Measurements from ENCODE around the gene PER2. TPM values are rescaled to one million over a fixed set of nuclear protein-coding genes. Genes with fewer than 3 reads are reported as not detected.

The PER2 gene
- total and polyA plus RNA-seq, 2 of the 13 experiments (the other 11 are each of a cell fraction or from before 2014, with no cell fraction given): 5.1 to 9.4 TPM

DNA sequence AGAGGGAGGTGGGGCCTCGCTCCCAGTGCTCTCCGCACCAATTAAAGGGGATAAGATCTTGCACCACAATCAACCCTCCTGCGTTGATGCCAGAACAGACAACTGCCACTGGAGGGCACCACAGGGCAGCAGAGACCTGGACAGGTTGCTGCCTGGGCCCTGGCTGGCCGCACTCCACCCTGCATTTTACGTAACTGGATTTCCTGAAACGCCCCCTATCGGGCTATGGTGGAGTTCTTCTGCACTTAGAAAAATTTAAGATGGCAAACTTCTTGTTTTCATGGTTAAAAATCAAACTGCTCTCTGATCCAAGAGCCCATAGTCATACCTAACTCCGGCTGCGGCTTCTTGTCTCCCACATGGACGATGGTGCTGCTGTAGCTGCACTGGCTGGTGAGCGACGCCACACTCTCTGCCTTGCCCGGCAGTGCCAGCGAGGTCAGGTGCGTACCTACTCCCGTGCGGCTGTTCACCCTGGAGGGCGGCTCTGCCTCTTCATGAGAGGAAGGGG, 31.8 kb downstream of the PER2 start (continued):
- TF ChIP-seq, protein P1, sequence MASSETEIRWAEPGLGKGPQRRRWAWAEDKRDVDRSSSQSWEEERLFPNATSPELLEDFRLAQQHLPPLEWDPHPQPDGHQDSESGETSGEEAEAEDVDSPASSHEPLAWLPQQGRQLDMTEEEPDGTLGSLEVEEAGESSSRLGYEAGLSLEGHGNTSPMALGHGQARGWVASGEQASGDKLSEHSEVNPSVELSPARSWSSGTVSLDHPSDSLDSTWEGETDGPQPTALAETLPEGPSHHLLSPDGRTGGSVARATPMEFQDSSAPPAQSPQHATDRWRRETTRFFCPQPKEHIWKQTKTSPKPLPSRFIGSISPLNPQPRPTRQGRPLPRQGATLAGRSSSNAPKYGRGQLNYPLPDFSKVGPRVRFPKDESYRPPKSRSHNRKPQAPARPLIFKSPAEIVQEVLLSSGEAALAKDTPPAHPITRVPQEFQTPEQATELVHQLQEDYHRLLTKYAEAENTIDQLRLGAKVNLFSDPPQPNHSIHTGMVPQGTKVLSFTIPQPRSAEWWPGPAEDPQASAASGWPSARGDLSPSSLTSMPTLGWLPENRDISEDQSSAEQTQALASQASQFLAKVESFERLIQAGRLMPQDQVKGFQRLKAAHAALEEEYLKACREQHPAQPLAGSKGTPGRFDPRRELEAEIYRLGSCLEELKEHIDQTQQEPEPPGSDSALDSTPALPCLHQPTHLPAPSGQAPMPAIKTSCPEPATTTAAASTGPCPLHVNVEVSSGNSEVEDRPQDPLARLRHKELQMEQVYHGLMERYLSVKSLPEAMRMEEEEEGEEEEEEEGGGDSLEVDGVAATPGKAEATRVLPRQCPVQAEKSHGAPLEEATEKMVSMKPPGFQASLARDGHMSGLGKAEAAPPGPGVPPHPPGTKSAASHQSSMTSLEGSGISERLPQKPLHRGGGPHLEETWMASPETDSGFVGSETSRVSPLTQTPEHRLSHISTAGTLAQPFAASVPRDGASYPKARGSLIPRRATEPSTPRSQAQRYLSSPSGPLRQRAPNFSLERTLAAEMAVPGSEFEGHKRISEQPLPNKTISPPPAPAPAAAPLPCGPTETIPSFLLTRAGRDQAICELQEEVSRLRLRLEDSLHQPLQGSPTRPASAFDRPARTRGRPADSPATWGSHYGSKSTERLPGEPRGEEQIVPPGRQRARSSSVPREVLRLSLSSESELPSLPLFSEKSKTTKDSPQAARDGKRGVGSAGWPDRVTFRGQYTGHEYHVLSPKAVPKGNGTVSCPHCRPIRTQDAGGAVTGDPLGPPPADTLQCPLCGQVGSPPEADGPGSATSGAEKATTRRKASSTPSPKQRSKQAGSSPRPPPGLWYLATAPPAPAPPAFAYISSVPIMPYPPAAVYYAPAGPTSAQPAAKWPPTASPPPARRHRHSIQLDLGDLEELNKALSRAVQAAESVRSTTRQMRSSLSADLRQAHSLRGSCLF (CRISPR knock-in tag; IDR thresholded peaks at IDR 0.05; ENCODE audit: borderline replicate concordance): no peak
- TF ChIP-seq ZNF598 (CRISPR knock-in tag; IDR thresholded peaks at IDR 0.05; ENCODE audit: borderline replicate concordance): no peak
- TF ChIP-seq ZNF562 (CRISPR knock-in tag; IDR thresholded peaks at IDR 0.05; ENCODE audit: borderline replicate concordance): no peak
- no peak for TF ChIP-seq MAFG (CRISPR knock-in tag; IDR thresholded peaks at IDR 0.05)
- TF ChIP-seq ZNF256 (CRISPR knock-in tag; conservative IDR thresholded peaks at IDR 0.05): no peak
- TF ChIP-seq, protein P2, sequence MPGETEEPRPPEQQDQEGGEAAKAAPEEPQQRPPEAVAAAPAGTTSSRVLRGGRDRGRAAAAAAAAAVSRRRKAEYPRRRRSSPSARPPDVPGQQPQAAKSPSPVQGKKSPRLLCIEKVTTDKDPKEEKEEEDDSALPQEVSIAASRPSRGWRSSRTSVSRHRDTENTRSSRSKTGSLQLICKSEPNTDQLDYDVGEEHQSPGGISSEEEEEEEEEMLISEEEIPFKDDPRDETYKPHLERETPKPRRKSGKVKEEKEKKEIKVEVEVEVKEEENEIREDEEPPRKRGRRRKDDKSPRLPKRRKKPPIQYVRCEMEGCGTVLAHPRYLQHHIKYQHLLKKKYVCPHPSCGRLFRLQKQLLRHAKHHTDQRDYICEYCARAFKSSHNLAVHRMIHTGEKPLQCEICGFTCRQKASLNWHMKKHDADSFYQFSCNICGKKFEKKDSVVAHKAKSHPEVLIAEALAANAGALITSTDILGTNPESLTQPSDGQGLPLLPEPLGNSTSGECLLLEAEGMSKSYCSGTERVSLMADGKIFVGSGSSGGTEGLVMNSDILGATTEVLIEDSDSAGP (CRISPR knock-in tag; IDR thresholded peaks at IDR 0.05; ENCODE audit: borderline replicate concordance): peak; percentile 58; the same call in 1 of the 2 replicates
- TF ChIP-seq, protein P3, sequence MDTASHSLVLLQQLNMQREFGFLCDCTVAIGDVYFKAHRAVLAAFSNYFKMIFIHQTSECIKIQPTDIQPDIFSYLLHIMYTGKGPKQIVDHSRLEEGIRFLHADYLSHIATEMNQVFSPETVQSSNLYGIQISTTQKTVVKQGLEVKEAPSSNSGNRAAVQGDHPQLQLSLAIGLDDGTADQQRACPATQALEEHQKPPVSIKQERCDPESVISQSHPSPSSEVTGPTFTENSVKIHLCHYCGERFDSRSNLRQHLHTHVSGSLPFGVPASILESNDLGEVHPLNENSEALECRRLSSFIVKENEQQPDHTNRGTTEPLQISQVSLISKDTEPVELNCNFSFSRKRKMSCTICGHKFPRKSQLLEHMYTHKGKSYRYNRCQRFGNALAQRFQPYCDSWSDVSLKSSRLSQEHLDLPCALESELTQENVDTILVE (CRISPR knock-in tag; IDR thresholded peaks at IDR 0.05): peak; percentile 86; the same call in 1 of the 2 replicates
- TF ChIP-seq KAT2B (IDR thresholded peaks at IDR 0.05; ENCODE audit: borderline replicate concordance, low read depth, low read length): no peak
- TF ChIP-seq, protein P4, sequence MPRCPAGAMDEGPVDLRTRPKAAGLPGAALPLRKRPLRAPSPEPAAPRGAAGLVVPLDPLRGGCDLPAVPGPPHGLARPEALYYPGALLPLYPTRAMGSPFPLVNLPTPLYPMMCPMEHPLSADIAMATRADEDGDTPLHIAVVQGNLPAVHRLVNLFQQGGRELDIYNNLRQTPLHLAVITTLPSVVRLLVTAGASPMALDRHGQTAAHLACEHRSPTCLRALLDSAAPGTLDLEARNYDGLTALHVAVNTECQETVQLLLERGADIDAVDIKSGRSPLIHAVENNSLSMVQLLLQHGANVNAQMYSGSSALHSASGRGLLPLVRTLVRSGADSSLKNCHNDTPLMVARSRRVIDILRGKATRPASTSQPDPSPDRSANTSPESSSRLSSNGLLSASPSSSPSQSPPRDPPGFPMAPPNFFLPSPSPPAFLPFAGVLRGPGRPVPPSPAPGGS (CRISPR knock-in tag; IDR thresholded peaks at IDR 0.05): no peak
- TF ChIP-seq ZNF296 (CRISPR knock-in tag; conservative IDR thresholded peaks at IDR 0.05): no peak
- TF ChIP-seq ZFY (CRISPR knock-in tag; IDR thresholded peaks at IDR 0.05): peak; percentile 60
- TF ChIP-seq EZH2 (conservative IDR thresholded peaks at IDR 0.05; ENCODE audit: low read depth, low read length): no peak
- TF ChIP-seq ZSCAN9 (CRISPR knock-in tag; IDR thresholded peaks at IDR 0.05; ENCODE audit: borderline replicate concordance): peak; percentile 90
- TF ChIP-seq MEF2D (CRISPR knock-in tag; IDR thresholded peaks at IDR 0.05): no peak
- no peak; the same call in 1 of the 2 replicates for TF ChIP-seq ZNF83 (CRISPR knock-in tag; IDR thresholded peaks at IDR 0.05; ENCODE audit: borderline replicate concordance)
- TF ChIP-seq STAT5B (CRISPR knock-in tag; IDR thresholded peaks at IDR 0.05): no peak
- TF ChIP-seq SRY (CRISPR knock-in tag; IDR thresholded peaks at IDR 0.05): no peak
- TF ChIP-seq THAP11 (CRISPR knock-in tag; IDR thresholded peaks at IDR 0.05): peak; percentile 79
- TF ChIP-seq TAF1 (CRISPR knock-in tag; IDR thresholded peaks at IDR 0.05): no peak
- TF ChIP-seq ZFP1 (CRISPR knock-in tag; IDR thresholded peaks at IDR 0.05): peak; percentile 85; the same call in 1 of the 2 replicates
- TF ChIP-seq, protein P5, sequence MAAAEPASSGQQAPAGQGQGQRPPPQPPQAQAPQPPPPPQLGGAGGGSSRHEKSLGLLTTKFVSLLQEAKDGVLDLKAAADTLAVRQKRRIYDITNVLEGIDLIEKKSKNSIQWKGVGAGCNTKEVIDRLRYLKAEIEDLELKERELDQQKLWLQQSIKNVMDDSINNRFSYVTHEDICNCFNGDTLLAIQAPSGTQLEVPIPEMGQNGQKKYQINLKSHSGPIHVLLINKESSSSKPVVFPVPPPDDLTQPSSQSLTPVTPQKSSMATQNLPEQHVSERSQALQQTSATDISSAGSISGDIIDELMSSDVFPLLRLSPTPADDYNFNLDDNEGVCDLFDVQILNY (CRISPR knock-in tag; conservative IDR thresholded peaks at IDR 0.05): no peak
- TF ChIP-seq SETDB1 (CRISPR knock-in tag; IDR thresholded peaks at IDR 0.05; ENCODE audit: borderline replicate concordance): no peak
